Lower leg skin (tissue), 3 donors: ENCODE data around the gene CUL9.

Source experiments
- CTCF ChIP-seq, 3 donors: fragments of 450-650 bp; IDR thresholded peaks; one replicate each; pipeline ENCODE4 v1.5.1; 2016; ENCODE audit warnings: antibody characterized with exemption in 3 of 3, mild to moderate bottlenecking in 3 of 3, moderate library complexity in 2 of 3
- POLR2A ChIP-seq, 2 donors: fragments of 450-650 bp; IDR thresholded peaks; one replicate each; pipeline ENCODE4 v1.6.1; 2016 to 2017; ENCODE audit warnings: antibody characterized with exemption in 2 of 2, mild to moderate bottlenecking in 1 of 2, moderate library complexity in 1 of 2

- TF ChIP-seq CTCF (IDR thresholded peaks at IDR 0.05) (no peak), POLR2A (IDR thresholded peaks at IDR 0.05) (no peak)
These were observed 9.6 kb upstream of the CUL9 start for GRCh38 chr6:43172104-43173007.
